Body of pancreas (tissue), 4 donors: Measurements from ENCODE around the gene MEDAG.

Experiments used
- POLR2A ChIP-seq, 3 donors: fragments of 450-650 bp; IDR thresholded peaks; one replicate each; pipeline ENCODE4 v1.6.1; 2016; ENCODE audit warnings: antibody characterized with exemption in 3 of 3, mild to moderate bottlenecking in 2 of 3
- TF ChIP-seq, protein P1 (sequence below), 7 experiments: fragments of 450-650 bp in 4 of 7; fragments of 200-600 bp in 3 of 7; sonication (generic) in 3 of 7; IDR thresholded peaks; one replicate each; pipeline ENCODE4 v1.5.1; 2016 to 2019; ENCODE audit warnings: antibody characterized with exemption in 7 of 7

GRCh38 chr13:30863231-30863630 lies 42.8 kb upstream of the MEDAG start:
- TF ChIP-seq, protein P1, sequence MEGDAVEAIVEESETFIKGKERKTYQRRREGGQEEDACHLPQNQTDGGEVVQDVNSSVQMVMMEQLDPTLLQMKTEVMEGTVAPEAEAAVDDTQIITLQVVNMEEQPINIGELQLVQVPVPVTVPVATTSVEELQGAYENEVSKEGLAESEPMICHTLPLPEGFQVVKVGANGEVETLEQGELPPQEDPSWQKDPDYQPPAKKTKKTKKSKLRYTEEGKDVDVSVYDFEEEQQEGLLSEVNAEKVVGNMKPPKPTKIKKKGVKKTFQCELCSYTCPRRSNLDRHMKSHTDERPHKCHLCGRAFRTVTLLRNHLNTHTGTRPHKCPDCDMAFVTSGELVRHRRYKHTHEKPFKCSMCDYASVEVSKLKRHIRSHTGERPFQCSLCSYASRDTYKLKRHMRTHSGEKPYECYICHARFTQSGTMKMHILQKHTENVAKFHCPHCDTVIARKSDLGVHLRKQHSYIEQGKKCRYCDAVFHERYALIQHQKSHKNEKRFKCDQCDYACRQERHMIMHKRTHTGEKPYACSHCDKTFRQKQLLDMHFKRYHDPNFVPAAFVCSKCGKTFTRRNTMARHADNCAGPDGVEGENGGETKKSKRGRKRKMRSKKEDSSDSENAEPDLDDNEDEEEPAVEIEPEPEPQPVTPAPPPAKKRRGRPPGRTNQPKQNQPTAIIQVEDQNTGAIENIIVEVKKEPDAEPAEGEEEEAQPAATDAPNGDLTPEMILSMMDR (IDR thresholded peaks at IDR 0.05), result no peak
- TF ChIP-seq POLR2A (IDR thresholded peaks at IDR 0.05), result no peak
